ENCODE results near the gene CERS6.

Gene CERS6

GRCh38 chr2:168536925-168537466 lies 80.9 kb downstream of the CERS6 start:
- peak; percentile 81 to 87 for ATAC-seq

- ATAC-seq: no peak
Measured at GRCh38 chr2:168538133-168538532, 82.1 kb downstream of the CERS6 start.

- ATAC-seq: peak in 1 of 2 donors; percentile 39
Measured at GRCh38 chr2:168538534-168538933, 82.5 kb downstream of the CERS6 start.

- no peak for ATAC-seq
Measured at GRCh38 chr2:168539945-168540344, 83.9 kb downstream of the CERS6 start.

- no peak for ATAC-seq
Measured at GRCh38 chr2:168541858-168542257, 85.8 kb downstream of the CERS6 start.

GRCh38 chr2:168543037-168543436 lies 87.0 kb downstream of the CERS6 start:
- ATAC-seq: no peak

GRCh38 chr2:168543935-168544334 lies 87.9 kb downstream of the CERS6 start:
- ATAC-seq: no peak

- ATAC-seq: no peak
Measured at GRCh38 chr2:168545439-168546082, 89.5 kb downstream of the CERS6 start.

- no peak for ATAC-seq
Measured at GRCh38 chr2:168550670-168551069, 94.6 kb downstream of the CERS6 start.

- no peak for ATAC-seq
Measured at GRCh38 chr2:168552450-168552856, 96.4 kb downstream of the CERS6 start.

- no peak for ATAC-seq
Measured at GRCh38 chr2:168555283-168555682, 99.2 kb downstream of the CERS6 start.

- ATAC-seq: no peak
Measured at GRCh38 chr2:168559187-168559586, 103.1 kb downstream of the CERS6 start.

- no peak for ATAC-seq
Measured at GRCh38 chr2:168560817-168561499, 104.9 kb downstream of the CERS6 start.

GRCh38 chr2:168561991-168562390 lies 105.9 kb downstream of the CERS6 start:
- no peak for ATAC-seq

- no peak for ATAC-seq
Measured at GRCh38 chr2:168562971-168563370, 106.9 kb downstream of the CERS6 start.

GRCh38 chr2:168564641-168565040 lies 108.6 kb downstream of the CERS6 start:
- no peak for ATAC-seq

GRCh38 chr2:168565112-168565511 lies 109.0 kb downstream of the CERS6 start:
- no peak for ATAC-seq

GRCh38 chr2:168565512-168565911 lies 109.4 kb downstream of the CERS6 start:
- no peak for ATAC-seq

- no peak for ATAC-seq
Measured at GRCh38 chr2:168566974-168567665, 111.0 kb downstream of the CERS6 start.

GRCh38 chr2:168567836-168568235 lies 111.8 kb downstream of the CERS6 start:
- ATAC-seq: no peak

- no peak for ATAC-seq
Measured at GRCh38 chr2:168568476-168569267, 112.6 kb downstream of the CERS6 start.

GRCh38 chr2:168571061-168571460 lies 115.0 kb downstream of the CERS6 start:
- ATAC-seq: no peak
